Measurements from ENCODE around the gene FGD5.

FGD5 gene

DNA sequence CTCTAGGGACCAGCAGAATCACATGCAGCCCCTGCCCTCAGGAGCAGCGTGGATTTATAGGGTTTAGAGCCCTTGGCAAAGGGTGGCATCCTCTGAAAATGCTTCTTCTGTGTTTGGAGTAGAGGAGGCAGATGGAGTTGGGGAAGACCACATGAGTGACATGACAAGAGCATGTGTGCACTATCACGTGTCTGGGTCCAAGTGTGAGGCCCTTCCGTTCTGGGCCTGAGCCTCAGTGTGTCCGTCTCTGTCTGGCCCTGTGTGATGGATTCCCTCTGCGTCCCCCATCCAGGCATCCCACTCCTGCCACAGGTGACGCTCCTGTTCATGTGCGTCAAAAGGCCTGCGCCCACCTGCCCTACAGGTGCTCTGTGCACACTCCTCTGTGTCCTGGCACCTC, 30.1 kb downstream of the FGD5 start:
- no peak for DNase-seq (ENCODE audit: low read depth, low spot score)

DNA sequence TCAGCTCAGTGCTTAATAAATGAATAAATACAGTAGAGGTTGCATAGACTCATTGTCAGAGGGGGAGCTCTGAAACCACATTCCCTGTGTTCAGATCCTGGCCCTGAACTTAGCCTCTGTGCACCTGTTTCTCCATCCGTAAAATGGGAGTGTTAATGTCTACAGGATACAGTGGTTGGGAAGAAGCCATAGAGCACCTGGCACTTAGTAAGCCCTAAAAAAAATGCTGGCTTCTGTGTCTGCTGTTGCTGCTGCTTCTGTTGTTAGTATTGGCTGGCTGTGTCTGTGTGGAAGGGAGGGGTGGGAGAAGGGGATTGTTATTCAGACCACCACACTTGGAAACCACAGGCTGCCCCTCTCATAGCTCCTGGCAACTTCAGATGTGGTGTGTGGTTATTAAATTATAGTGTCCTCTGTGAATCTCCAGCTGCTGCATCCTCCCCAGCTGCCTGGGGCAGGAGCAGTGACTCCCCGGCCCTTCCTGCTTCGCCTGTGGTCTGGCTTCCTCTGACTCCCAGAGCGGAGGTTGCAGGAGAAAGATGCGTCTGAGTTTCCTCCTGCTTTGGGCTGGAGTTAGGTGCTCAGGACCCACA, 31.0 kb downstream of the FGD5 start:
- DNase-seq (ENCODE audit: low read depth, low spot score) = no peak

DNA sequence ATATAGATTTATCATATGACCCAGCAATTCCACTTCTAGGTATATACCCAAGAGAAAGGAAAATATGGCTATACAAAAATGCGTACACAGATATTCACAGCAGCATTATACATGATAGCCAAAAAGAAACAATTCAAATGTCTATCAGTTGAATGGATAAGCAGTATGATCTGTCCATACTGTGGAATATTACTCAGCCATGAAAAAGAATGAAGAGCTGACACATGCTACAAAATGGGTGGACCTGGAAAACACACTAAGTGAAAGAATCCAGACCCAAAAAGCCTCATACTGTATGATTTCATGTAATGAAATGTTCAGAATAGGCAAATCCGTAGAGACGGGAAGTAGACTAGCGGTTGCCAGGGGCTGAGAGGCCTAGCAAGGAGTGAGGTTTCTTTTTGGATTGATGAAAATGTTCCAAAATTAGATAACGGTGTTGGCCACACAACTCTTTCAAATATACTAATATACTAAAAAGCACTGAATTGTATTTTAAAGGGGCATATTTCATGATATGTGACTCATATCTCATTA, 33.4 kb downstream of the FGD5 start:
- DNase-seq (ENCODE audit: low read depth, low spot score) = no peak

DNA sequence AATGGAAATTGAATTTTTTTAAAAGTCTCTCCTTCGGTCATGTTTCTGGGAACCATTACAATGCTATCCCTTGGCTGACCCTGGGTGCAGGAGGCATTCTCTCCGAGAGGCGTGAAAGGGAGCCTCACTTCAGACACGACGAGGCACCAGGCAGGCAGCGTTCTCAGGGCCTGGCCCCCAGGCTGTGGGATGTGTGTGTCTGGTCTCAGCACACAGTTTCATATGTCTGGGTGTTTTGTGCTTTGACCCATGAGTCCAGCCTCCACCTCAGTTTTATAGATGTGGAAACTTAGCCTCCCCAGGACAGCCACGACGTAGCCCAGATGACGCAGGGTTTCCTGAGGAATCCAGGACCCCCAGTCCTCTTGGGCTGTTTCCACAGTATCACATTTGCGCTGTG, 34.0 kb downstream of the FGD5 start:
- no peak for DNase-seq (ENCODE audit: low read depth, low spot score)

DNA sequence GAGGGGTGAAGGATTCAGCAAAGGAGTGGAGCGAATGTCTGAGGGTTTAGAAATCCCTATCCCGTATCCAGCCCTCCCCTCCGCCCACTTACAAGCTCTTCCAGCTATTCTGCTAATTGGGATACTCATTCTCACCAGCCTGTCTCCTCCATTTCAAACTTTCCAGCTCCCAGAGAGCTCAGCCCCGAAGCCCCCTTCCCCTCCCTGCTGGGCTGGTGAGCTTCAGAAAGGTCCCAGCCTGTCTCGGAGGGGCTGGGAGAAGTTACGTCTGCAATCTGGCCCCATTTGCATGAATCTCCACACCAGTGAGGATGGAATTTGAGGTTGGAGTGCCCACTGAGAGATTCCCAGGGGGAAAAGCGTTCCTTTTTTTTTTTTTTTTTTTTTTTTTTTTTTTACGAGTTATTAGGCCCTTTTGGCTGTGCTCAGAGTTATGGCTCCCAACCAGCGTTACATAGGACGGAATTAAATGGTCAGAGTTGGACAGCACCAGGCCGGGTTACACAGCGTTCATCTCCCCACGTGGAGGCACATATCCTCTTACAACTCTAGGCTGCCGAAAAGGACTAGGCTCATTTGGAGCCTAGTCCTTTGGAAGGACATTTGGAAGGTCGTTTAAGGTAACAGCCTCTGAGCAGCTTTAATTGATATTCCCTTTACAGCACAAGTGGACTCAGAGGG, 34.6 kb downstream of the FGD5 start:
- DNase-seq (ENCODE audit: low read depth, low spot score) = no peak

DNA sequence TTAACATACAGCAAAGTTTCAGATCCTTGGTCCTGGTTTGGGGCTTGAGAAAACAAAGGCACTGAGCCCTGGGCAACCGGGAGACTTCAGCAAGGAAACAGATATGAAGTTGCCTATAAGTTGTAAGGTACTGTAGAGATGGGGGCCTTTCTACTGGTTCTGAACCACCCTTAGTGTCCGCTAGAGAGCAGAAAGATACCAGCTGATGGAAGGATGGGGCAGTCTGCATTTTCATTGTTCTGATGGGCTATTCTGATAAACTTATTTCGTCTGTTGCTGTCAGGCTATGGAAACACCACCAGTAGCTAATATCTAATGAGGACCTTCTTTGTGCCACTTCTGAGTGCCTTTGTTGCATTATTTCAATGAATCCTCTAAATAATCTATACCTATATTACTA, 38.7 kb downstream of the FGD5 start:
- DNase-seq (ENCODE audit: low read depth, low spot score) = no peak

DNA sequence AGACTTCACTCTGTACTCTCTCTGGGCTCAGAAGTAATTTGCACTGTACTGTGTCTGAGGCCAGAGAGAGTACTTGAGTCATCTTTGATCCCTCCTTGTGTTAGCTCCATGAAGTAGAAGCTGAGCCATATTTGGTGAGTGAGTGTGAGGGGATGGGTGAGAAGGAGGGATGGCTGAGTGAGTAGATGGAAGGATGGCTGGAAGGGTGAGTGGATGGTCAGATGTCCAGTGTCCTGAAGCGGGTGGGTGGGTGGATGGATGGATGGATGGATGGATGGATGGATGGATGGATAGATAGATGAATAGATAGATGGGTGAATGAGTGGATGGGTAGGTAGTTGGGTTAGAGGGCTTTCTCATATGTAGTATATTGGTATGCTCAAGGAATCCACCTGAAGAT, 39.3 kb downstream of the FGD5 start:
- no peak for DNase-seq (ENCODE audit: low read depth, low spot score)

DNA sequence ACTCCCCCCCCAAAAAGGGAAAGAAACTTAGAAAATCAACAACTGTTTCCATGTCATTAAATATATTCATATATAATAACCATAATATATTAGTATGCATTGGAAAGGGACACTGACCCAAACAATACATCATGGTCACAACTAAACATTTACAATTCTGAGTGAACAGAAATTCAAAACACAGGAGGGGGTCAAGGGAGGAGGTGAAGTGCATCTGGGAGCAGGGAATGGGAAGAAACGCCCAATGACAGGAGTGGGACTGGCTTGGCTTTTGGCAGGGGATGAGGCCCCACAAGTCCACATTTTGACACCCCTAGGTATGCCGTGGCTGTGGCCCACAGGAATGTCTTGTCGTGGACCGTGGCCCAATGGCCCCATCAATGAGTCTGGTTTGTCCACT, 41.1 kb downstream of the FGD5 start:
- DNase-seq (ENCODE audit: low read depth, low spot score) = no peak

DNA sequence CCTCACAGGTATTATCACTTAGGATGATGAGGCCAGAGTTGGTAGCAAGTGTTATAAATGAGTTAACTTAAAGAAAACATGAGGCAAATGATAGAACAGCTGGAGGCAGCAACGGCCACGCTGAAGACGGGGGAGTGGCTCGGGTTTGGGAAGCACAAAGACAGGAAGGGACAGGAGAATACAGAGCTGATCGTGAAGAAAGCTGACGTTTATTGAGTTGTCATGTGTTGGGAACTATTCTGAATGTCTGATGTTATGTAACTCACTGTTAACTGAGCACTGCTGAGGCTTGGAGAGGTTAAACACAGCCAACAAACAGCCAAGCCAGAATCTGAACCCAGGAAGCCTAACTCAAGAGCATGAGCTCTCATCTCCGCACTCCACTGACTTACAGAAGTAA, 42.3 kb downstream of the FGD5 start:
- no peak for DNase-seq (ENCODE audit: low read depth, low spot score)

DNA sequence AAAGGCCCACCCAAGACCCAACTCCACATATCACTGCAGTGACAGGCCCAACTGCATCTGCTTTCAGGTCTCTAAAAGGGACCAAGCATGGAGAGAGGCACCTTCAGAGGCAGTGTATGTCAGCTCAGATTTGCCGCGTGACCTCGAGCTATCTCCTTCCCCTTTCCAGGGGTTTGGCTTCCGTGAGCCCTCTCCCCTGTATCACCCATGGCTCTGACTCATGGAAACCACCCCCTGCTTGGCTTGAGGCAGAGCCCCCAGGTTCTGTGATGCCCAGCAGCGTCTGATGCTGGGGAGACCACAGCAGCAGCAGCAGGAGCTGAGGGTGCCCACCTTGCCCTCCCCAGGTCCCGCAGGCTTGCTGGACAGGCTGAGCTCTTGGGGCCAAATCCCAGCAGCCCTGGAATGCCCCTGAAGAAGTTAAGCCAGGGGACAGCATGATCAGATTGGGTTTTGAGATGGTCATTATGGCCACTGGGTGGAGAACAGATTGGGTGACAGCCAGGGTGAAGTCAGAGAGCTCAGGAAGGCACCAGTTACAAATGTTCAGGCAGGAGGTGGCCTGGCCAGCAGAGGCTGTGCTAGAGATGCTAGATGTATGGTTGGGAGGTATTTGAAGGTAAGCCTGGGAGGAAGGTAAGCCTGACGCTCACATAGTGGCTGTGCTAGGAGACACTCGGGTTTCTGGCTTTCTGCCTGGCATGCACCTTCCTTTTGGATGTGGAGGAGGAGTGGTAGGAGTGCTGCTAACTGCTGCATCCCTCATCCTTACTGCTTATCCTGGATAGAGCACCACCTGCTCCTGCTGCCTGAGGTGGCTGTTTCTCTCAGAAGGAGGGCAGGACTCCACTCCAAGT, 42.9 kb downstream of the FGD5 start:
- no peak for DNase-seq (ENCODE audit: low read depth, low spot score)

DNA sequence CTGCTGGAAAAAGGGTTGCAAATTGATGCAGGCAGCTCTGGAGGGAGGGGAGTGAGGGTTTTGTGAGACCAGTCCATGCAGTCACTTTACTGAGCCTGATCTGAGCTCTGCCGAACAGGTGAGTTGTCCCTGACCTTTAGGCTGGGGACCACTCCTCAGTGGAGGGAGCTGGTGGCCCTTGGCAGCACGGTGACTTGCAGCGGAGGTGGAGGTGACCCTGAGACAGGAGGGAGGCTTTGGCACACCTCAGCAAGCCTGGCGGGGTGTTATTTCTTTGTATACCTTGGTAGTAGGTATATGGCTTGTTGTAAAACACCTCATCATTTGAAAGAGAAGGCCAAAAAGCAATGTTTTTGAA, 43.5 kb downstream of the FGD5 start:
- no peak for DNase-seq (ENCODE audit: low read depth, low spot score)

DNA sequence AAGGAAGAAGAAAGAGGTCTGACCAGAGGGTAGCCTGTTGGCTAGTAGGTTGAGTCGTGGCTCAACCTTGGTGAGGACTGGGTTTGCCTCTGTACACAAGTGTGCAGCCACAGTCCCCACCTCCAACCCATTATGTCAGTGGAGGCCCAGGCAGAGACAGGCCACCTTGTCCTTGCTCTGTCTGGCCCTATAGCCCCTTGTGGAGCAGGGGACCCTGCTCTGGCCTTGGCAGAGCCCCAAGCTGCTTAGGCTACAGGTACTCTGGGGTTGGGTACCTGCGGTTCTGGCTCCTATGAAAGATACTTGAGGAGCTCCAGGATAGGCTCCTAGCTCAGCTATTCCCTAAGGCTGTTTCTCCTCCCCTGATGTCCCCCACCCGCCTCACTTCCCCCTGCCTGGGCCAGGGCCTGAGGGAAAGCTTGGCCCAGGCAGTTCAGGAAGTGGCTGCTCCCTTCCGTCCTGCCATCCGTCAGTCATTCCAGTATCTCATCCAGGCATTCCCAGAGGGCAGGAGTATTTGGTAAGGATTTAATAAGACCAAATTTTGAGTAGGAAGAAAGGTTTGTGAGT, 44.0 kb downstream of the FGD5 start:
- no peak for DNase-seq (ENCODE audit: low read depth, low spot score)

DNA sequence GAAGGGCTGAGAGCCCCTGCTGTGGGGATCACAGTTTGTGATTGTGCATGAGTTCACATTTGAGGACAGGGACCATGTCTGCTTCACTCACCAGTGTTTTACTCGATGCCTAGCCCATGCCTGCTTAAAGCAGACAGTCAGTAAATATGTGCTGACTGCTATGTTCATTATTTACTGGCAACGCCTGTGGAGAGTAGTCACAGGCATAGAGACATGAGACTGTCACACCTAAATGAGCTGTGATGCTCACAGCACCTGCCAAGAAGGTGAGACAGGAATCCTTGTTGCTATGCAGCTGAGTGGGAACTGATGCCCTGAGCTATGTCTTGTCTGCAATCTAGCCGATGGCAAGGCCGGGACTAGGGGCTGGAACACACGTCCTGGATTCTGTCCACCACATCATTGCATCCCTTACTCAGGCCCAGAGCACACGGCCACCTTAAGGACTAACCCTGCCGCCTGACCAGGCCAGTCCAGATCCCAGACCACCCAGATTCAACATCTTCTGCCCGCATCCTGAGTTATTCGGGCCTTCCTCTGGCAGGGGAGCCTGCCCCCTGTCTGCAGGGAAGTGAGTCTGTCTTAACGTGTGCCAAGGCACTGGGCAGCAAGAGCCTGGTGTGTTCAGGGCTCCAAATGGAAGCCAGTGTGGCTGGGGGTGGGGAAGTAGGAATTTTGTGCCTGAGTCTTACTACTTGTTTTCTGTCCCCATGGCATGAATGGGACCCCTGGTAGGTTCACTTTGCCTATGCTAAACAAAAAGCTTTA, 44.8 kb downstream of the FGD5 start:
- DNase-seq (ENCODE audit: low read depth, low spot score) = no peak

DNA sequence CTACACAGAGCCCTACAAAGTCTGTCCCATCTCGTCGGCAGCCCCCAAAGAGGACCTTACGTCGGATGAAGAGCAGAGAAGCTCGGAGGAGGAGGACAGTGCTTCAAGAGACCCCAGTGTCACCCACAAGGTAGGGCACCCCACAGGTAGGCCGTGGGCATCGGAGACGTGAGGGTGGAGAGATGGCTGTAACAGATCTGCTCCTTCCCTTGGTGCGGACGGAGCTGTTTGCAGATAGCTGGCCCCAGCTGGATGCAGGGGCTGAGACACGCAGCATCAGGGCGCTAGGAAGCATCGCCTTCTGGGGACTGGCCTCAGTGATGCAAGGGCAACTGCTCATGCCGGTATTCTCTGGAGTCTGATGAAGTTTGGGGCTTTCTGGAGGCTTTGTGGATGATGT, 45.4 kb downstream of the FGD5 start:
- no peak for DNase-seq (ENCODE audit: low read depth, low spot score)

DNA sequence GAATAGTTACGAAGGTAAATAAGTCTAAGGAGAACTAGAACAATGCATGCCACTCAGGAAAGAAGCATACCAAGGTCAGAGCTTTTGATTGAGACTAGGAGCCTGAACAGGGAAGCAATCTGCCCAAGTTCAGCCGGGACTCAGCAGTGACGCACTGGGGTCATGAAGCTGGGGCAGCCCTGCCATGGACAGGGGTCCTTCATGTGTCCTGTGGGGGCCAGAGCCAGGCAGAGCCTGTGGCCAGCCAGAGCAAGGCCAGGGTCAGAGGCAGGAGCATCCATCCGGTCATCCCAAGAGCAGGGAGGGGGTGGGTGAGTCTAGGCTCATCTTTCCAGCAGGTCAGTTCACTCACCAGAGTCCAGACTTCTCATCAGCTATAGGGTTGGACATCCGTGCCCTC, 47.9 kb downstream of the FGD5 start:
- no peak for DNase-seq (ENCODE audit: low read depth, low spot score)

DNA sequence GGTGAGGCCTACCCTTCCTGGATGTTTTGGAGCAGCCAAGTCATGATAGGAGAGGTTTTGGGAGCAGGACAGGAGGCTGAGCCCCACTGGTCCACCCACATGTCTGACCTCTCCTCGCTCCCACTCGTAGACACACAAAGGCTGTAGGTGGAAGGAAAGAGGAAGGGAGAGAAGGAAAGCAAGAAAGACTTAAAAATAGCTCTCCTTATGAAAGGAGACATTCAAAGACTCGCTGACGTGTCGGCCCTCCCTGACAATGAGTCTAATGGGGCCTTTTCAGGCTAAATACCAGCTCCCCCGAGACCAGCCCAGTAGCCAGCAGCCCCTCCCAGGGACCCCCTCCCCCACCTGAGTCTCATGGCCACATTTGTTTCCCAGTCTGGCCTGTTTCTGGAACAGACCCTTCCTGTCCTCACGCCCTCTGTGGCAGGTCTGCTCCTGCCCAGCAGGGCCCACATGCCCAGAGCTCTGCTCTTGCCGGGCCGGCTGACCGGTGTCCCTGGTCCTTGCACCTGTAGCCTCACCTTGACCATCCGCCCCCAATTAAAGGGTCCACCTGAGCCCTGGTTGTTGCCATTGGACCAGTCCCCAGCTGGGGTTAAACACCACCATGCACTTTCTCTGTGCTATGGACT, 49.3 kb downstream of the FGD5 start:
- DNase-seq (ENCODE audit: low read depth, low spot score) = no peak

DNA sequence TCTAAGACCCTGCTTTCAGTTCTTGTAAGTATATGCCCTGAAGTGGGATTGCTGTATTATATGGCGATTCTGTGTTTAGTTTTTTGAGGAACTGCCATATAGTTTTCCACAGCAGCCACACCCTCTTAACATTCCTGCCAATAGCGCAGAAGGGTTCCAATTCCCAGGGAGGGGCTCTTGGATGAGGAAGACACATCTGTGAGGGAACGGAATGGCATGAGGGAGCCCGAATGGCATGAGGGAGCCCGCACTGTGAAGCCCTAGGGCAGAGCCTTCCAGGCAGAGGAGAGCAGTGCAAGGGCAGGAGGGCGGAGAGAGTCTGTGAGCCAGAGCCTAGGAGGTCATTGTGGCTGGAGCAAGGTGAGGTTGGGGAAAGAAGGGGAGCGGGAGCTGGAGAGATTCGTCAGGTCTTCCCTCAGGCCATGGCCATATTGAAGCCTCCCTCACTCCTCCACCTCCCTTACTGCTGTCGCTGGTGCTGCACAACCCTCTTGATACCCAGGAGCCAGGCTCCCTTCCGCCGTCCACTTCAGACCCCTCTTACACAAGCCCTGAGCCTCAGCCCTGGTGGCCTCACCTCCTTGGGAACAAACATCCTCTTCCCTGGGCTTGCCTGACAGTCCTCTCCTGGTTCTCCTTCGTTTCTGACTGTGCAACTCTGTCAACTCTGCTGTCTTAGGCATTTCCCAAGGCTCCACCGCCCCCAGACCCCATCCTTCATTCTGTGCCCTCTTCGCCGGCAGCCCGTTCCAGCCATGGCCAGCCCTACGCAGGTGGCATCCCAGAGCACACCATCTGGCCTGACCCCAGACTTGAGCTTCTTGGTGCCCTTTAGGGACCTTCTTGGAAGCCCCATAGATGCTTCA, 51.4 kb downstream of the FGD5 start:
- no peak for DNase-seq (ENCODE audit: low read depth, low spot score)

DNA sequence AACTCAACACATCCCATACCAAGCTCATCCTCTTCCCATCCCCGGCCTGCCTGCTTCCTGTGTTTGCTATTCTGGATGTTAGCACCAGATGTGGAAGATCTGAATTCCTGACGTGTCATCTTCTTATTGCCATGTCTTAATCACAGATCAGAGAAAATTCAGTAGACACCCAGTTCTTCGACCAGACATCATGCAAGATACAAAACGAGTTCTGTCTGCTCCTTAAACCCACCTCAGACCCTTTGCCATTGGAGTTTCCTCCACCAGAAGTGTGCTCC, 52.0 kb downstream of the FGD5 start:
- DNase-seq (ENCODE audit: low read depth, low spot score) = no peak

DNA sequence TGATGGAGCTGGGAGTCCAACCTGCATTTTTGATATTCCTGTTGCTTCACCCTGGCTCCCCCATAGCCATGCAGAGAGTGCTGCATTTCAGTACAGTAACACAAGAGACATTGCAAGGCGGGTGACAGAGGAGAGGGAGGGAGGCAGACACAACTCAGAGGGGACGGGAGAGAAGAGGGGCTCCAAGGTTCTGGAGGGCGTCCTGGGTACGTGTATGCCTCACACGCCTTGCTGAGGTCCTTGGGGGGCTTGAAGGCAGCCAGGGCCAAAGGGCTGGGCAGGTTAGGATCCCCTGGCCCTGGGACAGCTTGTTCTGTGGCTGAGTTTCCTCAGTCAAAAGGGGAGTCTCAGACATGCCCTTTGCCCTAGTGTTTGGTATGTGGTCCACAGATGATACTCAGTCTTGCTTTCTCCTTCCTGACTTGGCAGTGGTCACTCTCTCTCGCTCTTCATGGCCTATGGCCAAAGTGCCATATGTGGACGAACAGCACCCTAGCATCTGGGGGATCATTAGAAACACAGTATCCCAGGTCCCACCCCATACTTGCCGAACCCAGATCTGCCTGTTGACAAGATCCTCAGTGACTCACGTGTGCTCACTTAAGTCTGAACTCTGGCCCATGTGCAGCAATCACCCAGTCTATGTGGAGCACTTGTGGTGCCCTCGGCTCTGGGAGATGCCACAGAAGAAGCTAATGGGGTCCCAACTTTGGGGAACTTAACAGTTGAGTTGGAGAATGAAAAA, 52.9 kb downstream of the FGD5 start:
- DNase-seq (ENCODE audit: low read depth, low spot score) = no peak

DNA sequence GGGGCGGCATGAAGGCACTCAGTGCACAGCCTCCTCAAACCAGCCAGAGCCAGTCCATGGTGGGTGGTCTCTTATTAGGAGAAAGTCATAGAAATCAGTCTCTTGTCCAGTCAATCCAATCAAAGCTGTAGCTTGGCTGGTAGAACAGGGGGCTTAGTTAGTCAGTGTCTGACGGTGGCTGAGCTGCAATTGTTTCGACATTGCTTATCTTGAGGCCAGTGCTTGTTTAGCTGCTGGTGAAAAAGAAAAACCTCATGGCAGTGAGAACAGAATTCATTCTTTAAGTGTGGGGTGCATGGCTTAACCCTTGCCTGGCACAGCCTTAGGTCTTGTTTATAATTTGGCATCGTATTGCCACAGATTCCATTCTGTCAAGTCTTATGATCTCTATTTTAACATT, 53.9 kb downstream of the FGD5 start:
- DNase-seq (ENCODE audit: low read depth, low spot score) = no peak
